Glutamatergic neuron (in vitro differentiated cells): ENCODE measurements around the gene OSBPL6. TPM values are rescaled to one million over a fixed set of nuclear protein-coding genes. Genes with fewer than 3 reads are reported as not detected.

ENCODE experiments used
- DNase-seq: peaks from one replicate; pipeline ENCODE4 v3.0.0; 2022
- H3K27ac Mint-ChIP-seq: one replicate; pipeline ENCODE4 v1.8.0; 2020; ENCODE audit warnings: mild to moderate bottlenecking, mixed read lengths, inconsistent platforms; ENCODE audit not compliant: unreplicated experiment
- H3K27me3 Mint-ChIP-seq: one replicate; pipeline ENCODE4 v1.8.0; 2020; ENCODE audit warnings: mild to moderate bottlenecking, moderate library complexity, mixed read lengths, inconsistent platforms; ENCODE audit not compliant: unreplicated experiment
- H3K36me3 Mint-ChIP-seq: one replicate; pipeline ENCODE4 v1.8.0; 2020; ENCODE audit warnings: mild to moderate bottlenecking, mixed read lengths, inconsistent platforms; ENCODE audit not compliant: unreplicated experiment
- H3K4me1 Mint-ChIP-seq: one replicate; pipeline ENCODE4 v1.8.0; 2020; ENCODE audit warnings: mild to moderate bottlenecking, low read depth, mixed read lengths, inconsistent platforms; ENCODE audit not compliant: unreplicated experiment
- H3K4me3 Mint-ChIP-seq: one replicate; pipeline ENCODE4 v1.8.0; 2020; ENCODE audit warnings: mild to moderate bottlenecking, mixed read lengths, inconsistent platforms; ENCODE audit not compliant: unreplicated experiment
- H3K9me3 Mint-ChIP-seq: one replicate; pipeline ENCODE4 v1.8.0; 2020; ENCODE audit warnings: mild to moderate bottlenecking, moderate library complexity, mixed read lengths, inconsistent platforms; ENCODE audit not compliant: unreplicated experiment
- total RNA-seq: library from RNA; stranded (reverse); fragmentation: NEBNext Ultra II Directional; extraction: Animal tissue kit (Norgen Biotek cat#: 25700); gene quantifications from one replicate; pipeline ENCODE4 v1.2.1, GENCODE V29; 2021; ENCODE audit not compliant: unreplicated experiment
- TF ChIP-seq, protein P1 (sequence below): fragments of 200-600 bp; sonication (generic); IDR thresholded peaks from one replicate; pipeline ENCODE4 v1.5.0; 2021; ENCODE audit not compliant: partially characterized antibody, unreplicated experiment

Gene OSBPL6
- total RNA-seq, 1 donor from 2014 or later = 14.4 TPM

DNA sequence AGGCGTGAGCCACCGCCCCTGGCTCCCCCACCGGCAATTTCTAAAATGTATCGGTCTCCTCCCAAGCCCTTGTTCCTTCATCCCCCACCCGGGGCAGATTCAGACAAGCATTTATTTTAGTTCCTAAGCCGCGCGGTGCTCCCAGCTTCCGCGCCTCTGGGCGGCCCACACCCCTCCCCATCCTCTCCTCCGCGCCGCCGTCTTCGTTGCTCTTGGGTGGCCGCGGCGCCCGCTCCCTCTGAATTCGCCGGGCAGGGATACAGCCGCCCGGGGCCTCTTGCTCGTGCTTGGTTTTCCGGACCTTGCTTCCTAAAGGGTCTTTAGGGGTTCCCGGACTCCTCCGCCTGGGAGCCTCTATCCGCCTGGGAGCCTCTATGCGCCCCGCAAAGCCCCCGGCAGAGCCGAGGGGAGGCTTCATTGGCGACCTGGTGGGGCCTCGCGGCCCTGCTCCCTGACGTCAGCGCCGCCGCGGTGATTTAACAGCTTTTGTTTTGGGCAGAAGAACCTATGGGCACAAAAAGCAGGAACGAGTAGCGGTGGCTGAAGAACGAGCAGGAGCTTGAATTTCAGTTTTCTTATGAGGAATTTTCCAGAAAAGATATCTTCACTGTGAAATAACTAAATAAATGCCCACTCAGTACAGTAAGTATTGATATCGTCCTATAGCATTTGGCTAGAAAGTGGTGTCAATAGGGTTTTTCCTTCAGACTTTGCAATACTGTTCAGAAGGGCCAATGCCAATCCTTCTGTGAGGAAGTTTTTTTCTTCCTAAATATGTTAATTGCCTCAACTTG is 219.4 kb downstream of the OSBPL6 start:
- peak; percentile 85 for DNase-seq
- peak overlapping the region; percentile 97 for H3K4me3 Mint-ChIP-seq

DNA sequence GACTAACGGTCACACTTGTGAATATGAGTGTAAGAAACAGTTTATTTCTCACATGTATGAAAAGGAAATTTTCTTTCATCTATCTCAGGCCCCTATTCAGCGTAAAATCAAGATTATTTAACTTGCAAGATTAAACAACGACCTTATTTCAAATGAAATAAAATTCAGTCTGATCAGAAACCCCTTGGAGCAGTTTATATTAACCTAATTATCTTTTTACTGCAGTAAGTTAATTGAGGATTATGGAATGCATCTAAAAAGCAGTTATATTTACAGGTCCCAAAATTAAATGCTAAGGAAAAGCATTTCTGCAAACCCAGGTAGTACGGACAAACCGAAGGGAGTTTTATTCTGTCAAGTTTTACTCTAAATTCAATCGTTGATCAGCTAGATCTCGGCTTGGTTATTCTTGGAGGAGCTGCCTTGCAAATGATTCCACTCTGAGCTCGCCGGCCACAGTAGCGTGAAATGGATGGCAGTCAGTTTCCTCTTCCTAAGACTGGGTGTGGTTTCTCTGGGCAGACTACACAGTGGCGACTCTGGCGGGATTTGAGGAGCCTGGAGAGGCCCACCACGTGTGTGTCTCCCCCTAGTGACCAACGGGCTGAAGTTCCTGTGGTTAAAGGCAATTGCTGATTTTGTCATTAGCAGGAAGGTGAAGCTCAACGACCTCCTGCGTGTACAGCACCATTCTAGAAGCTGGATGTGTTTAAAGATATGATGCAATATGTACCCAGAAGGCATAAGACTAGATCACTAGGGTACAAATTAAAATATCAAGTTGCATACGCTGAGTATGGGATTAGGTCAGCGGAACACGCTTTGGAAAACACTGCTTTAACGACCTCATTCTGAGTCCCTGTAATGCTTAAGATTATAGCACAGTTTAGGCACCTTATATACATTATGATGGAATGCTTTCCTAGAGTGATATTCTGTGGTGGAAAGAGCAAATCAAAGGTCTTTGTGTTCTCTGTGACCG is 220.2 kb downstream of the OSBPL6 start:
- Mint-ChIP-seq H3K36me3 (no peaks in the 10 kb centered on the region), H3K4me1 (peaks cover 6% of the 10 kb centered on the region), H3K4me3 (peak overlapping the region; percentile 97), H3K27ac (peak overlapping the region; percentile 99), H3K9me3 (peaks cover 9% of the 10 kb centered on the region), H3K27me3 (no peaks in the 10 kb centered on the region)
- TF ChIP-seq, protein P1, sequence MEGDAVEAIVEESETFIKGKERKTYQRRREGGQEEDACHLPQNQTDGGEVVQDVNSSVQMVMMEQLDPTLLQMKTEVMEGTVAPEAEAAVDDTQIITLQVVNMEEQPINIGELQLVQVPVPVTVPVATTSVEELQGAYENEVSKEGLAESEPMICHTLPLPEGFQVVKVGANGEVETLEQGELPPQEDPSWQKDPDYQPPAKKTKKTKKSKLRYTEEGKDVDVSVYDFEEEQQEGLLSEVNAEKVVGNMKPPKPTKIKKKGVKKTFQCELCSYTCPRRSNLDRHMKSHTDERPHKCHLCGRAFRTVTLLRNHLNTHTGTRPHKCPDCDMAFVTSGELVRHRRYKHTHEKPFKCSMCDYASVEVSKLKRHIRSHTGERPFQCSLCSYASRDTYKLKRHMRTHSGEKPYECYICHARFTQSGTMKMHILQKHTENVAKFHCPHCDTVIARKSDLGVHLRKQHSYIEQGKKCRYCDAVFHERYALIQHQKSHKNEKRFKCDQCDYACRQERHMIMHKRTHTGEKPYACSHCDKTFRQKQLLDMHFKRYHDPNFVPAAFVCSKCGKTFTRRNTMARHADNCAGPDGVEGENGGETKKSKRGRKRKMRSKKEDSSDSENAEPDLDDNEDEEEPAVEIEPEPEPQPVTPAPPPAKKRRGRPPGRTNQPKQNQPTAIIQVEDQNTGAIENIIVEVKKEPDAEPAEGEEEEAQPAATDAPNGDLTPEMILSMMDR = peak; percentile 90
- DNase-seq = peak; percentile 91

More for the DNA sequence above, 219.4 kb downstream of the OSBPL6 start:
- Mint-ChIP-seq H3K27ac (peak overlapping the region; percentile 99), H3K36me3 (no peaks in the 10 kb centered on the region), H3K9me3 (peaks cover 9% of the 10 kb centered on the region), H3K4me1 (peaks cover 6% of the 10 kb centered on the region), H3K27me3 (no peaks in the 10 kb centered on the region)
- TF ChIP-seq, protein P1 = no peak

DNA sequence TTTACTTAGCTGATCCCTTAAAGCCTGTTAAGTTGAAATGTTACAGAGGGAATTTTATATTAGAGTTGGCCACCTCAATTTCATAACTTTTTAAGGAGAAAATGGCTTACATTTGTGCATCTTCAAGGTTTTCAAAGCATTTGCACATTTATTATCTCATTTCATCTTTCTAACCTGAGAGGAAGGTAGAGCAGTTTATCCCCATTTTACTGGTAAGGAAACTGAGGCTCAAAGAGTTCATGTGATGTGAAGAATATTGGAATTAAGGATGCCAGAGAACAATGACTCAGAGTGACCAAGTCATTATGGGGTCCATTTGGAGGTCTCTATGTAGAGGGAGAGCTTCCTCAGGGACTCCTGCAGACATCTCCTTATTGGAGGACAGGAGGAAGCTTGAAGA is 221.7 kb downstream of the OSBPL6 start:
- Mint-ChIP-seq H3K4me1 (peaks cover 6% of the 10 kb centered on the region), H3K27ac (no peak overlapping the region), H3K9me3 (peaks cover 9% of the 10 kb centered on the region)

DNA sequence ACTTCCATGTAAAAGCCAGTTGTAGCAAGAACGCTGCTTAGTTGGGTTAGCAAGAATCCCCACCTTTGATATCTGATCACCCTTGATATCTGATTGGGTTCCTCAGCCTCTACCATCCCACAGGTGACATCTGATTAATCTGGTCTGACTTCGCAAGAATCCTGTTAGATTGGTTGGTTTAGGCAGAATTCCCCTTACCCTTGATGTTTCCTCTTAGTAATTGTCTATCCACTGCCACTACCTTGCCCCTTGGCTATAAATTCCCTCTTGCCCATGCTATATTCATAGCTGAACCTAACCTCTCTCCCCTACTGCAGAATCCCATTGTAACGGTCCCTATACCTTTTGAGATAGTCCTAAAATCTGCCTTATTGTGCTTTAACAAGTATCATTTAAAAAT is 223.6 kb downstream of the OSBPL6 start:
- peaks cover 6% of the 10 kb centered on the region for H3K4me1 Mint-ChIP-seq
- no peak for DNase-seq

More for the DNA sequence above, 221.7 kb downstream of the OSBPL6 start:
- TF ChIP-seq, protein P1 = no peak
- Mint-ChIP-seq H3K36me3 (no peaks in the 10 kb centered on the region), H3K4me3 (peak overlapping the region; percentile 4), H3K27me3 (no peaks in the 10 kb centered on the region)
- DNase-seq = no peak

More for the DNA sequence above, 223.6 kb downstream of the OSBPL6 start:
- TF ChIP-seq, protein P1 = no peak
- Mint-ChIP-seq H3K36me3 (no peaks in the 10 kb centered on the region), H3K9me3 (peaks cover 13% of the 10 kb centered on the region), H3K4me3 (no peak overlapping the region), H3K27me3 (no peaks in the 10 kb centered on the region), H3K27ac (no peak overlapping the region)
